Measurements from ENCODE around the gene FN1.

Gene FN1

DNA sequence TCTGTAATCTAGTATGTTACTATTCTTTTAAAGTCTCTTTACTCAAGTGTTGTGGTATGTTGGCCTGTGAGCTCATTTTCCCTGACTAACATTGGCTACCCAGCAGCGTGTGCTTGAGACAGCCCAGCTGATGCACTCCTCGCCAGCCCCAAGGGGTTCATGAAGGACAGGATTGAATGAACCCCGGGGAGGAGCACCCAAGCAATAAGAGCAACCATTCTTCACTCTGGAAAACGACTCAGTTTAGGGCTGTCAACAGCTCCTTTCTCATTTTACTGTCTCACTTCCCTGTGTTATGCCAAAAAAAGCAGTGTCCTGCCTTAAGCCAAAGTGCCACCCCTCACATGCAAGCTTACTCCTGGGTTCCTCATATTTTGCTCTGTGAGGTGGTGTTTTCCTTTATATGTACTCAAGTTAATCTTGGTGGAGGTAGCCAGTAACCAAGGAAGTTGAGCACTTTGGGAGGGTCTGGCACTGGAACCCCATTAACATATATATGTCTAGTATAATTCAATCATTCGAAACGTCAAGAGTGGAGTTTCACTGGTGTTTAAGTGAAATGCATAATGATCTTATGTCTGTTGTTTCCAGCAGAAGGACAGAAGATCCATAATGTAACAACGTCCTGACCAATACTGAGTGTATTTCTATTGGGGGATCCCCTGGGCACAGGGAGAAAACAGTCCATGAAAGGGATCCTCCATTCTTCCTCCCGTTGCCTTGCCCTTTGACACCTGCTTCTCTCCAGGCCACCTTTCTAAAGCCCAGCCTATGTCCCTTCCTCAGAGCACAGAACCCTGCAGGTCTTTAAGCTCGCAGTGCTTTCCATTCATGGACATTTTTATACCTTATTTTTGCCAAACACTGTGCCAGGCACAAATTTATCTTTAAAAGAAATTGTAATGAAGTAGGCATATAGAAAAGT lies 80.8 kb downstream of the FN1 start:
- no peak overlapping the region for H3K4me2 ChIP-seq (ENCODE audit: insufficient read depth, low read length)
- H3K36me3 ChIP-seq (ENCODE audit: insufficient read depth, low read length), result peaks cover 27% of the 10 kb centered on the region
- DNase-seq (no peak), ATAC-seq (ENCODE audit: insufficient read depth, low read depth) (no peak)
- no peak overlapping the region for H3K4me3 ChIP-seq (ENCODE audit: low read depth in 1 of 2, low read length in 2 of 2)
- no peak overlapping the region for H3K27ac ChIP-seq (ENCODE audit: low read length)
- no peaks in the 10 kb centered on the region for H3K79me2 ChIP-seq (ENCODE audit: insufficient read depth, low read length)
- H3K27me3 ChIP-seq (ENCODE audit: insufficient read depth, low read length, poor library complexity), result no peaks in the 10 kb centered on the region
- no peak overlapping the region for H3K9ac ChIP-seq (ENCODE audit: low read depth, low read length)
- no peak overlapping the region for H2AFZ ChIP-seq (ENCODE audit: low read depth, low read length)
- no peak for TF ChIP-seq EZH2 (IDR thresholded peaks at IDR 0.05; ENCODE audit: borderline replicate concordance, low read depth, low read length, severe bottlenecking)
- TF ChIP-seq, protein P1, sequence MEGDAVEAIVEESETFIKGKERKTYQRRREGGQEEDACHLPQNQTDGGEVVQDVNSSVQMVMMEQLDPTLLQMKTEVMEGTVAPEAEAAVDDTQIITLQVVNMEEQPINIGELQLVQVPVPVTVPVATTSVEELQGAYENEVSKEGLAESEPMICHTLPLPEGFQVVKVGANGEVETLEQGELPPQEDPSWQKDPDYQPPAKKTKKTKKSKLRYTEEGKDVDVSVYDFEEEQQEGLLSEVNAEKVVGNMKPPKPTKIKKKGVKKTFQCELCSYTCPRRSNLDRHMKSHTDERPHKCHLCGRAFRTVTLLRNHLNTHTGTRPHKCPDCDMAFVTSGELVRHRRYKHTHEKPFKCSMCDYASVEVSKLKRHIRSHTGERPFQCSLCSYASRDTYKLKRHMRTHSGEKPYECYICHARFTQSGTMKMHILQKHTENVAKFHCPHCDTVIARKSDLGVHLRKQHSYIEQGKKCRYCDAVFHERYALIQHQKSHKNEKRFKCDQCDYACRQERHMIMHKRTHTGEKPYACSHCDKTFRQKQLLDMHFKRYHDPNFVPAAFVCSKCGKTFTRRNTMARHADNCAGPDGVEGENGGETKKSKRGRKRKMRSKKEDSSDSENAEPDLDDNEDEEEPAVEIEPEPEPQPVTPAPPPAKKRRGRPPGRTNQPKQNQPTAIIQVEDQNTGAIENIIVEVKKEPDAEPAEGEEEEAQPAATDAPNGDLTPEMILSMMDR (IDR thresholded peaks at IDR 0.05; ENCODE audit: borderline replicate concordance, extremely low read depth, low read length, poor library complexity, severe bottlenecking), result no peak
- H4K20me1 ChIP-seq (ENCODE audit: insufficient read depth, low read length), result no peaks in the 10 kb centered on the region
- no peaks in the 10 kb centered on the region for H3K9me3 ChIP-seq (ENCODE audit: insufficient read depth, low read length, severe bottlenecking)
- no peaks in the 10 kb centered on the region for H3K4me1 ChIP-seq (ENCODE audit: insufficient read depth, low read length)

DNA sequence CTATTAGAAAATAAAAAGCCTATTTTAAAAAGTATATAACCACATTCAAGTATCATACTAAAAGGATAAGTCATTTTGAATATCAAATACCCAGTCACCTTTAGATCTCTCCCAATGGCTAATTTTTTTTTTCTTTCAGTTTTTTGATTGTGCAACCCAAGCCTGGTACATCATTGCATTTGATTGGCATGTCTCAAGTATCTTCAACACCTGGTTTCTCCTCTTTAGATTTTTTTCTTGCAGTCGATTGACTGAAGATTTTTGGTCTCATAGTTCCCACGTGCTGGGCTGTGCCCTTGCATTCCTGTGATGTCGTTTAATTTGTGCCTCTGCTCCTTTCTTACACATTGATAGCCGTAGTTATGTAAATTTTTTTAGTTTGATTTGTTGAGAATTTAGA lies 83.3 kb downstream of the FN1 start:
- no peak overlapping the region for H3K27ac ChIP-seq (ENCODE audit: low read length)
- H3K9ac ChIP-seq (ENCODE audit: low read depth, low read length), result no peak overlapping the region
- no peak overlapping the region for H2AFZ ChIP-seq (ENCODE audit: low read depth, low read length)
- no peaks in the 10 kb centered on the region for H3K27me3 ChIP-seq (ENCODE audit: insufficient read depth, low read length, poor library complexity)
- TF ChIP-seq EZH2 (IDR thresholded peaks at IDR 0.05; ENCODE audit: borderline replicate concordance, low read depth, low read length, severe bottlenecking), result no peak
- H3K79me2 ChIP-seq (ENCODE audit: insufficient read depth, low read length), result no peaks in the 10 kb centered on the region
- H3K4me2 ChIP-seq (ENCODE audit: insufficient read depth, low read length), result no peak overlapping the region
- peaks cover 50% of the 10 kb centered on the region for H3K36me3 ChIP-seq (ENCODE audit: insufficient read depth, low read length)
- DNase-seq, result no peak
- H3K9me3 ChIP-seq (ENCODE audit: insufficient read depth, low read length, severe bottlenecking), result no peaks in the 10 kb centered on the region
- no peak overlapping the region for H3K4me3 ChIP-seq (ENCODE audit: low read depth in 1 of 2, low read length in 2 of 2)
- H3K4me1 ChIP-seq (ENCODE audit: insufficient read depth, low read length), result no peaks in the 10 kb centered on the region
- ATAC-seq (ENCODE audit: insufficient read depth, low read depth), result no peak
- H4K20me1 ChIP-seq (ENCODE audit: insufficient read depth, low read length), result no peaks in the 10 kb centered on the region

DNA sequence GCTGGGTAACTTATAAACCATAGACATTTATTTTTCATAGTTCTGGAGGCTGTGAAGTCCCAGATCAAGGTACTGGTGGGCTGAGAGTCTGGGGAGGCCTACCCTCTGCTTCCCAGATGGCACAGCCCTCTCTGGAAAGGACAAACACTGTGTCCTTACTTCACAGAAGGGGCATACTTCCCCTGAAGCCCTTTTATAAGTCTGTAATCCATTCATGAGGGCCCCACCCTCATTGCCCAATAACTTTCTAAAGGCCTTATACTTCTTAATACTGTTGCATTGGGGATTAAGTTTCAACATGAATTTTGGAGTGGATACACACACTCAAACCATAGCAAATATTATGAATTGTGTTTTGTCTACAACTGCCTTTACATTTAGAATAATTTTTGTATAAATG lies 88.0 kb downstream of the FN1 start:
- Histone ChIP-seq H3K4me2 (ENCODE audit: insufficient read depth, low read length) (no peak overlapping the region), H3K27me3 (ENCODE audit: insufficient read depth, low read length, poor library complexity) (no peaks in the 10 kb centered on the region), H3K4me3 (ENCODE audit: low read depth in 1 of 2, low read length in 2 of 2) (no peak overlapping the region), H3K79me2 (ENCODE audit: insufficient read depth, low read length) (no peaks in the 10 kb centered on the region; the same call in 1 of the 2 replicates), H3K27ac (ENCODE audit: low read length) (no peak overlapping the region), H4K20me1 (ENCODE audit: insufficient read depth, low read length) (no peaks in the 10 kb centered on the region; the same call in 1 of the 2 replicates), H3K9me3 (ENCODE audit: insufficient read depth, low read length, severe bottlenecking) (no peaks in the 10 kb centered on the region), H3K9ac (ENCODE audit: low read depth, low read length) (no peak overlapping the region), H2AFZ (ENCODE audit: low read depth, low read length) (no peak overlapping the region), H3K4me1 (ENCODE audit: insufficient read depth, low read length) (no peaks in the 10 kb centered on the region), H3K36me3 (ENCODE audit: insufficient read depth, low read length) (peaks cover 87% of the 10 kb centered on the region)
- ATAC-seq (ENCODE audit: insufficient read depth, low read depth), result no peak
- no peak for TF ChIP-seq EZH2 (IDR thresholded peaks at IDR 0.05; ENCODE audit: borderline replicate concordance, low read depth, low read length, severe bottlenecking)
- TF ChIP-seq, protein P1 (IDR thresholded peaks at IDR 0.05; ENCODE audit: borderline replicate concordance, extremely low read depth, low read length, poor library complexity, severe bottlenecking), result no peak
- DNase-seq, result no peak
